ENCODE measurements around the gene MELTF. TPM values are rescaled to one million over a fixed set of nuclear protein-coding genes. Genes with fewer than 3 reads are reported as not detected.
"Not testable (repeated sequence)": the region's sequence is repeated elsewhere in the genome, so short reads cannot be mapped to it uniquely, and the experiment has no call there.

The MELTF gene
- total RNA-seq, 1 donor from 2014 or later = 31.8 TPM

DNA sequence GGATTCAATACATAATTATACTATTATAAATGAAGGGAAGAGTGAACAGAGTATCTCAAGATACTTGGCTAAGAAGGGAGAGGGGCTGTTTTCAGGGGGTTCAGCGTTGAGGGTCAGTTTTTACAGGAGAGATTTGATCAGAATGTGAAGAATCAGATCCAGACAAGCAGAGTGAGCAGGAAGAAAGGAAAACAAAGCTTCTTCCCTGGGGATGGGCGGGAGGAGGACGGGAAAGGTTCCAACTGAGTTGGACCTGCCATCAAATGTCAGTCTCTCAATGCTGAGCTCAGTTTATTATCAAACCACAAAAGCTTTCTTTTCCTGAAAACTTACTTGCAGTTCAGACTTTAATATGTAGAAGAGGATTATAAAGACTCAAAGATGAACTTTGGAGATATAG, 6.0 kb upstream of the MELTF start:
- Mint-ChIP-seq H3K36me3 (ENCODE audit: unreplicated experiment) (no peaks in the 10 kb centered on the region), H3K9me3 (ENCODE audit: unreplicated experiment) (peaks cover 6% of the 10 kb centered on the region), H3K4me3 (ENCODE audit: unreplicated experiment) (no peak overlapping the region), H3K4me1 (ENCODE audit: low read depth, unreplicated experiment) (peaks cover 4% of the 10 kb centered on the region), H3K27ac (ENCODE audit: unreplicated experiment) (no peak overlapping the region), H3K27me3 (ENCODE audit: unreplicated experiment) (peaks cover 9% of the 10 kb centered on the region)
- TF ChIP-seq, protein P1, sequence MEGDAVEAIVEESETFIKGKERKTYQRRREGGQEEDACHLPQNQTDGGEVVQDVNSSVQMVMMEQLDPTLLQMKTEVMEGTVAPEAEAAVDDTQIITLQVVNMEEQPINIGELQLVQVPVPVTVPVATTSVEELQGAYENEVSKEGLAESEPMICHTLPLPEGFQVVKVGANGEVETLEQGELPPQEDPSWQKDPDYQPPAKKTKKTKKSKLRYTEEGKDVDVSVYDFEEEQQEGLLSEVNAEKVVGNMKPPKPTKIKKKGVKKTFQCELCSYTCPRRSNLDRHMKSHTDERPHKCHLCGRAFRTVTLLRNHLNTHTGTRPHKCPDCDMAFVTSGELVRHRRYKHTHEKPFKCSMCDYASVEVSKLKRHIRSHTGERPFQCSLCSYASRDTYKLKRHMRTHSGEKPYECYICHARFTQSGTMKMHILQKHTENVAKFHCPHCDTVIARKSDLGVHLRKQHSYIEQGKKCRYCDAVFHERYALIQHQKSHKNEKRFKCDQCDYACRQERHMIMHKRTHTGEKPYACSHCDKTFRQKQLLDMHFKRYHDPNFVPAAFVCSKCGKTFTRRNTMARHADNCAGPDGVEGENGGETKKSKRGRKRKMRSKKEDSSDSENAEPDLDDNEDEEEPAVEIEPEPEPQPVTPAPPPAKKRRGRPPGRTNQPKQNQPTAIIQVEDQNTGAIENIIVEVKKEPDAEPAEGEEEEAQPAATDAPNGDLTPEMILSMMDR (IDR thresholded peaks at IDR 0.05; ENCODE audit: partially characterized antibody, unreplicated experiment) = no peak
- DNase-seq = no peak

DNA sequence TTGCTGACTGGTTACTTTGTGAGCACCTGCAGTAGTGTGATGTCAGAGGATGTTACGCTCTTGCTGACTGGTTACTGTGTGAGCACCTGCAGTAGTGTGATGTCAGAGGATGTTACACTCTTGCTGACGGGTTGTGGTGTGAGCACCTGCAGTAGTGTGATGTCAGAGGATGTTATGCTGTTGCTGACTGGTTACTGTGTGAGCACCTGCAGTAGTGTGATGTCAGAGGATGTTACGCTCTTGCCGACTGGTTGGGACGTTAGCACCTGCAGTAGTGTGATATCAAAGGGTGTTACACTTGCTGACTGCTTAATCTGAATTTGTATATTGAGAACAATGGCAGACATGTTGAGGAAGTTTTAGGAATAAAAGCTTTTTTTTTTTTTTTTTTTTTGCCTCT, 5.2 kb upstream of the MELTF start:
- not testable (repeated sequence) for H3K9me3 Mint-ChIP-seq (ENCODE audit: unreplicated experiment); H3K36me3 Mint-ChIP-seq (ENCODE audit: unreplicated experiment); H3K4me1 Mint-ChIP-seq (ENCODE audit: low read depth, unreplicated experiment); H3K27me3 Mint-ChIP-seq (ENCODE audit: unreplicated experiment); DNase-seq; H3K27ac Mint-ChIP-seq (ENCODE audit: unreplicated experiment); H3K4me3 Mint-ChIP-seq (ENCODE audit: unreplicated experiment)

DNA sequence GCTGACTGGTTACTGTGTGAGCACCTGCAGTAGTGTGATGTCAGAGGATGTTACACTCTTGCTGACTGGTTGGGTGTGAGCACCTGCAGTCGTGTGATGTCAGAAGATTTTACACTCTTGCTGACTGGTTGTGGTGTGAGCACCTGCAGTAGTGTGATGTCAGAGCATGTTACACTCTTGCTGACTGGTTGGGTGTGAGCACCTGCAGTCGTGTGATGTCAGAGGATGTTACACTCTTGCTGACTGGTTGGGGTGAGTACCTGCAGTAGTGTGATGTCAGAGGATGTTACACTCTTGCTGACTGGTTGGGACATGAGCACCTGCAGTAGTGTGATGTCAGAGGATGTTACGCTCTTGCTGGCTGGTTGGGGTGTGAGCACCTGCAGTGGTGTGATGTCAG, 4.1 kb upstream of the MELTF start:
- not testable (repeated sequence) for DNase-seq; H3K9me3 Mint-ChIP-seq (ENCODE audit: unreplicated experiment); H3K27ac Mint-ChIP-seq (ENCODE audit: unreplicated experiment); H3K27me3 Mint-ChIP-seq (ENCODE audit: unreplicated experiment); H3K4me1 Mint-ChIP-seq (ENCODE audit: low read depth, unreplicated experiment); H3K4me3 Mint-ChIP-seq (ENCODE audit: unreplicated experiment); H3K36me3 Mint-ChIP-seq (ENCODE audit: unreplicated experiment)

DNA sequence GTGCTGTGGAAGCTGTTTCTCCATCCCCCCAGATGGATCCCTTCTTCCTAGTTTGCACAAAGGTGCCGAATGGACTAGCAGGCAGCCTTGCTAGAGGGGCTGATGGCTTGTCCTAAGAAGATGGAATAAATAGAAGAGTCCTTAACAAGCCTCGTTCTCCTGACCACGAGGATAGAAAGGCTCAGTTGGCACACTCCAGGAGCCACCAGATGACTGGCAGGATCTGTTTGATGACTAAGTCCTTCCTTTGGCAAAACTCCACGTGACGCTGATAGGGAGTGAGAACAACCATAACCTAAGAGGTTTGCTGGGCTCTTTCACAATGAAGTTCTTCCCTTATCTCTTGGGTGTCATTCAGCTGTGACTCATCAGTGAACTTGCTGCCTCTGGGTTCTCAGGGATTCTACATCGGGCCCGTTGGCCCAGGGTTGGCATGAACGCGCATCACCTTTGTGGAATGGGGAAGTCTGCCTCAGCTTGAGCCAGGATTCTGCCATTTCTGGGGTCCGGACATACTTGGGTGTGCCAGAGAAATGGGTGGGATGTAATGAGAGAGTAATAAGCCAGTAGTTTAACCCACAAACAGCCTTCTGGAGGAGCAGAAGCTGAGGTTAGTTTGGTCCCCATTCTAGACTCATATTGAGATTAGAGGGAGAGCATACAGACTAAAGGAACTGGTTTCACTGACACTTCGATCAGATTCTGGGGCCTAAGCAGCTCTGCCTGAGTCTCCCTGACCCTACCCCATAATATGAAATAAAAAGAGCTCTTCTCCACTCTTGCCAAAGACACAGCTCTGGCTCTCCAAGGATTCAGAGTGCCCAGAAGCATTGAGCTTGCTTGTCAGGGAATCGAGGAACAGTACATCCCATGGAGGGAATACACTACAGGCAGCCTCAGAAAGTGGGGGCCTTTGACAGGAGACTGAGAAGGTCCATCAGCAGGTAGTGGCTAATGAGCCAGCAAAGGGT, 2.0 kb upstream of the MELTF start:
- H3K27me3 Mint-ChIP-seq (ENCODE audit: unreplicated experiment) = peaks cover 13% of the 10 kb centered on the region
- DNase-seq = no peak
- H3K36me3 Mint-ChIP-seq (ENCODE audit: unreplicated experiment) = no peaks in the 10 kb centered on the region
- no peak overlapping the region for H3K4me3 Mint-ChIP-seq (ENCODE audit: unreplicated experiment)
- TF ChIP-seq, protein P1 (IDR thresholded peaks at IDR 0.05; ENCODE audit: partially characterized antibody, unreplicated experiment) = no peak
- H3K9me3 Mint-ChIP-seq (ENCODE audit: unreplicated experiment) = peaks cover 8% of the 10 kb centered on the region
- no peak overlapping the region for H3K27ac Mint-ChIP-seq (ENCODE audit: unreplicated experiment)
- H3K4me1 Mint-ChIP-seq (ENCODE audit: low read depth, unreplicated experiment) = peaks cover 11% of the 10 kb centered on the region

DNA sequence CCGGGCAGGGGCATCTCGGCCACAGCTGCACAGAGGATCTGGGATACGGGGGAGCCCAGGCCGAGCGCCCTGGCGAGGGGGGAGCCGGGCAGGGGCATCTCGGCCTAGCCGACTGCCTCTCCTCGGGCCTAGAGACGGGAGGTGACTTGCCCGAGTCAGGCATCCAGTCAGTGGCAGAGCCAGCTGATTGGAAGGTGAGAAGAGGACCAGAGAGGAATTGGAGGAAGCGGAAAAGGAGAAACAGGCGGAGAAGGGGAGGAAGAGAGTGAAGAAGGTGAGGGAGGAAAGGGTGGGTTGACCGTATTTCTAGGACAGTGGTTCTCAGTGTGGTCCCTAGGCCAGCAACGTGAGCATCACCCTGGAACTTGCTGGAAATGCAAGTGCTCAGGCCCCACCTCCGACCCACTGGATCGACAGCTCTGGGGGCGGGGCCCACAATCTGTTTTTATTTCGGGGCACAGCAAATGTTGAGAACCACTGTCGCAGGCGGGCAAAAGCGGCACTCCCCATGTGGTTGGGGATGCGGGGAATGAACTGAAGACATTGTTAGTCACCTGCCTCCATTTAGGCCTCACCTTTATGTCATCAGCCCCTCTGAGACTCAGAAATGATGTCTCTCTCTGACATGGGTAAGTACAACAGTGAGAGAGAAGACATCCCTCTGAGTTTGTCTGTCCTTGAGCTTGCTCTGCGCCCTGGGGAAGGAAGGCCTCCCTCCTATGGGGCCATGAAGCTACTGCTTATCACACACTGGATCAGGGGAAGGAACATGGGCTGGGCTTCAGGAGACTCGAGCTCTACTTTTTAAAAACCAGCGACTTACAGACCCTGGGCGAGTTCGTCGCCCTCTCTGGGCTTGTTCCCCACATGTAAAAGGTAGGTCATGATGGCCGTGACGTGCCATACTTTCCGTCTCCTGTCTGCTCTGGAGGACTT, 1.0 kb upstream of the MELTF start:
- peaks cover 11% of the 10 kb centered on the region for H3K9me3 Mint-ChIP-seq (ENCODE audit: unreplicated experiment)
- H3K27ac Mint-ChIP-seq (ENCODE audit: unreplicated experiment) = no peak overlapping the region
- H3K4me3 Mint-ChIP-seq (ENCODE audit: unreplicated experiment) = no peak overlapping the region
- DNase-seq = no peak
- TF ChIP-seq, protein P1 (IDR thresholded peaks at IDR 0.05; ENCODE audit: partially characterized antibody, unreplicated experiment) = no peak
- peaks cover 16% of the 10 kb centered on the region for H3K27me3 Mint-ChIP-seq (ENCODE audit: unreplicated experiment)
- peaks cover 17% of the 10 kb centered on the region for H3K4me1 Mint-ChIP-seq (ENCODE audit: low read depth, unreplicated experiment)
- H3K36me3 Mint-ChIP-seq (ENCODE audit: unreplicated experiment) = no peaks in the 10 kb centered on the region

All from glutamatergic neuron (in vitro differentiated cells).